DOHH2 (cell line): ENCODE measurements around the gene FADD.

Source experiments
- CTCF ChIP-seq: fragments of 200-600 bp; sonication (generic); IDR thresholded peaks from one replicate; pipeline ENCODE4 v1.5.1; 2014; ENCODE audit warnings: antibody characterized with exemption, mild to moderate bottlenecking, low read depth, low read length; ENCODE audit not compliant: poor library complexity, severe bottlenecking
- EZH2phosphoT487 ChIP-seq: fragments of 200-600 bp; sonication (generic); IDR thresholded peaks from 2 replicates; pipeline ENCODE4 v1.6.1; 2017; ENCODE audit warnings: borderline replicate concordance, mild to moderate bottlenecking, antibody characterized with exemption, low read length, moderate library complexity, mixed read lengths

- TF ChIP-seq CTCF = no peak
- no peak for TF ChIP-seq EZH2phosphoT487
These were observed 30.4 kb downstream of the FADD start for GRCh38 chr11:70233511-70233934.
